Measurements from ENCODE around the gene CEP112. TPM values are rescaled to one million over a fixed set of nuclear protein-coding genes. Genes with fewer than 3 reads are reported as not detected.

CEP112 gene
- total RNA-seq, 1 donor from 2014 or later, result 24.5 TPM

GRCh38 chr17:65664696-65665095 lies 527.2 kb downstream of the CEP112 start:
- no peak for DNase-seq (ENCODE audit: low read depth, low spot score)
- peaks cover 4% of the 10 kb centered on the region for H3K9me3 Mint-ChIP-seq
- H3K4me3 Mint-ChIP-seq, result no peak overlapping the region
- H3K4me1 Mint-ChIP-seq, result peaks cover 16% of the 10 kb centered on the region
- H3K36me3 Mint-ChIP-seq (ENCODE audit: low read depth), result peaks cover 5% of the 10 kb centered on the region
- TF ChIP-seq, protein P1, sequence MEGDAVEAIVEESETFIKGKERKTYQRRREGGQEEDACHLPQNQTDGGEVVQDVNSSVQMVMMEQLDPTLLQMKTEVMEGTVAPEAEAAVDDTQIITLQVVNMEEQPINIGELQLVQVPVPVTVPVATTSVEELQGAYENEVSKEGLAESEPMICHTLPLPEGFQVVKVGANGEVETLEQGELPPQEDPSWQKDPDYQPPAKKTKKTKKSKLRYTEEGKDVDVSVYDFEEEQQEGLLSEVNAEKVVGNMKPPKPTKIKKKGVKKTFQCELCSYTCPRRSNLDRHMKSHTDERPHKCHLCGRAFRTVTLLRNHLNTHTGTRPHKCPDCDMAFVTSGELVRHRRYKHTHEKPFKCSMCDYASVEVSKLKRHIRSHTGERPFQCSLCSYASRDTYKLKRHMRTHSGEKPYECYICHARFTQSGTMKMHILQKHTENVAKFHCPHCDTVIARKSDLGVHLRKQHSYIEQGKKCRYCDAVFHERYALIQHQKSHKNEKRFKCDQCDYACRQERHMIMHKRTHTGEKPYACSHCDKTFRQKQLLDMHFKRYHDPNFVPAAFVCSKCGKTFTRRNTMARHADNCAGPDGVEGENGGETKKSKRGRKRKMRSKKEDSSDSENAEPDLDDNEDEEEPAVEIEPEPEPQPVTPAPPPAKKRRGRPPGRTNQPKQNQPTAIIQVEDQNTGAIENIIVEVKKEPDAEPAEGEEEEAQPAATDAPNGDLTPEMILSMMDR (conservative IDR thresholded peaks at IDR 0.05), result no peak
- no peaks in the 10 kb centered on the region for H3K27me3 Mint-ChIP-seq (ENCODE audit: low read depth)
- H3K27ac Mint-ChIP-seq (ENCODE audit: unreplicated experiment), result no peak overlapping the region

GRCh38 chr17:65664266-65664665 lies 527.7 kb downstream of the CEP112 start:
- Mint-ChIP-seq H3K36me3 (ENCODE audit: low read depth) (peaks cover 8% of the 10 kb centered on the region), H3K9me3 (peaks cover 4% of the 10 kb centered on the region), H3K4me3 (no peak overlapping the region), H3K27ac (ENCODE audit: unreplicated experiment) (no peak overlapping the region), H3K27me3 (ENCODE audit: low read depth) (no peaks in the 10 kb centered on the region), H3K4me1 (peaks cover 17% of the 10 kb centered on the region)
- DNase-seq (ENCODE audit: low read depth, low spot score), result no peak
- TF ChIP-seq, protein P1 (conservative IDR thresholded peaks at IDR 0.05), result no peak

DNA sequence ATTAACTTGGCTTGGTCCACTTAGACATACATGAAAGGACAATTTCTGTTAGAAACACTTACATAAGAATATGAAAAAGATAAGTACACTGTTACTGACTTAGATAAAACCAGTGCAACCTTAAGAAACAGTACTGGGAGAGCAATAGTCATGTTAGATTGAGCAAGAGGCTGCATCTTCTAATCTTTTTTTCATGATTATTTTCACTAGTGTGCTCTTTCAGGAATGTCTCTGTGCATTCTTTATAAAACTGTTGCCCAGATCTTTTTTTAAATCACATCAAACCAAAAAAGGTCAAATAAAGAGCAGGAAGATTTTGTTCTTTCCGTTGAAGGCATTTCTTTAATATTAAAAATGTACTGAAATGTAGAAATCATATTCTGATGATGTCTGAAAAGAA lies 529.7 kb downstream of the CEP112 start:
- H3K27ac Mint-ChIP-seq (ENCODE audit: unreplicated experiment), result no peak overlapping the region
- H3K27me3 Mint-ChIP-seq (ENCODE audit: low read depth), result no peaks in the 10 kb centered on the region
- DNase-seq (ENCODE audit: low read depth, low spot score), result no peak
- H3K36me3 Mint-ChIP-seq (ENCODE audit: low read depth), result peaks cover 8% of the 10 kb centered on the region
- TF ChIP-seq, protein P1 (conservative IDR thresholded peaks at IDR 0.05), result no peak
- peaks cover 4% of the 10 kb centered on the region for H3K9me3 Mint-ChIP-seq
- H3K4me1 Mint-ChIP-seq, result peaks cover 21% of the 10 kb centered on the region
- no peak overlapping the region for H3K4me3 Mint-ChIP-seq

- Mint-ChIP-seq H3K4me1 (peaks cover 23% of the 10 kb centered on the region), H3K9me3 (peaks cover 4% of the 10 kb centered on the region), H3K27me3 (ENCODE audit: low read depth) (no peaks in the 10 kb centered on the region), H3K4me3 (no peak overlapping the region), H3K27ac (ENCODE audit: unreplicated experiment) (peak overlapping the region; percentile 51), H3K36me3 (ENCODE audit: low read depth) (peaks cover 8% of the 10 kb centered on the region)
- no peak for DNase-seq (ENCODE audit: low read depth, low spot score)
- TF ChIP-seq, protein P1 (conservative IDR thresholded peaks at IDR 0.05), result no peak
Observed at GRCh38 chr17:65660947-65661346, 531.0 kb downstream of the CEP112 start.

GRCh38 chr17:65660078-65660477 lies 531.9 kb downstream of the CEP112 start:
- DNase-seq (ENCODE audit: low read depth, low spot score), result no peak
- Mint-ChIP-seq H3K4me3 (no peak overlapping the region), H3K4me1 (peaks cover 23% of the 10 kb centered on the region), H3K27ac (ENCODE audit: unreplicated experiment) (no peak overlapping the region), H3K9me3 (peaks cover 4% of the 10 kb centered on the region), H3K27me3 (ENCODE audit: low read depth) (no peaks in the 10 kb centered on the region), H3K36me3 (ENCODE audit: low read depth) (peaks cover 8% of the 10 kb centered on the region)
- TF ChIP-seq, protein P1 (conservative IDR thresholded peaks at IDR 0.05), result no peak

- H3K4me3 Mint-ChIP-seq, result no peak overlapping the region
- no peaks in the 10 kb centered on the region for H3K27me3 Mint-ChIP-seq (ENCODE audit: low read depth)
- no peak for DNase-seq (ENCODE audit: low read depth, low spot score)
- H3K27ac Mint-ChIP-seq (ENCODE audit: unreplicated experiment), result no peak overlapping the region
- H3K4me1 Mint-ChIP-seq, result peaks cover 23% of the 10 kb centered on the region
- H3K36me3 Mint-ChIP-seq (ENCODE audit: low read depth), result peaks cover 8% of the 10 kb centered on the region
- H3K9me3 Mint-ChIP-seq, result peaks cover 4% of the 10 kb centered on the region
- TF ChIP-seq, protein P1 (conservative IDR thresholded peaks at IDR 0.05), result no peak
Observed at GRCh38 chr17:65659512-65659911, 532.4 kb downstream of the CEP112 start.

Measured in neural crest cell (in vitro differentiated cells).